SK-N-SH treated with all-trans-retinoic acid at 6 μM for 48 hours (cell line): Measurements from ENCODE around the gene ALDH16A1.

Experiments
- ATAC-seq: fragments of 200-7000 bp; cut with Tn5 transposase; 3 replicates; pipeline ENCODE4 v1.9.1; 2020; ENCODE audit warnings: mild to moderate bottlenecking, moderate library complexity
- ARNTL ChIP-seq: fragments of 450-650 bp; formaldehyde crosslinking; IDR thresholded peaks from 2 replicates; pipeline ENCODE4 v1.5.0; 2020; ENCODE audit warnings: low read depth, mild to moderate bottlenecking, moderate library complexity, borderline replicate concordance
- BACH2 ChIP-seq: fragments of 250-450 bp; sonication (Bioruptor Pico); IDR thresholded peaks from 2 replicates; pipeline ENCODE4 v1.9.0; 2021; ENCODE audit warnings: mild to moderate bottlenecking, borderline replicate concordance
- CREB5 ChIP-seq: fragments of 250-450 bp; sonication (Bioruptor Pico); IDR thresholded peaks from 2 replicates; pipeline ENCODE4 v1.5.1; 2020; ENCODE audit warnings: low read depth, mild to moderate bottlenecking, moderate library complexity
- CSDC2 ChIP-seq: fragments of 250-450 bp; sonication (Bioruptor Pico); IDR thresholded peaks from 2 replicates; pipeline ENCODE4 v1.5.0; 2020; ENCODE audit warnings: mild to moderate bottlenecking, moderate library complexity
- ESRRG ChIP-seq: fragments of 250-450 bp; sonication (Bioruptor Pico); IDR thresholded peaks from 2 replicates; pipeline ENCODE4 v1.6.1; 2021; ENCODE audit warnings: mild to moderate bottlenecking
- GLIS3 ChIP-seq: fragments of 250-450 bp; sonication (Bioruptor Pico); IDR thresholded peaks from 2 replicates; pipeline ENCODE4 v1.5.0; 2020; ENCODE audit warnings: mild to moderate bottlenecking, moderate library complexity
- ISL1 ChIP-seq: fragments of 250-450 bp; sonication (Bioruptor Pico); IDR thresholded peaks from 2 replicates; pipeline ENCODE4 v2.1.2; 2022; ENCODE audit warnings: mild to moderate bottlenecking, moderate library complexity
- OSR1 ChIP-seq: fragments of 250-450 bp; sonication (Bioruptor Pico); IDR thresholded peaks from 2 replicates; pipeline ENCODE4 v1.8.0; 2022; ENCODE audit warnings: moderate library complexity, mild to moderate bottlenecking, inconsistent platforms
- PATZ1 ChIP-seq: fragments of 250-450 bp; sonication (Bioruptor Pico); IDR thresholded peaks from 2 replicates; pipeline ENCODE4 v1.8.0; 2020; ENCODE audit warnings: mild to moderate bottlenecking, moderate library complexity, borderline replicate concordance
- POU6F1 ChIP-seq: fragments of 250-450 bp; sonication (Bioruptor Pico); IDR thresholded peaks from 2 replicates; pipeline ENCODE4 v1.8.0; 2021; ENCODE audit warnings: low read depth, mild to moderate bottlenecking, moderate library complexity, borderline replicate concordance
- PPARA ChIP-seq: fragments of 250-450 bp; sonication (Bioruptor Pico); IDR thresholded peaks from 2 replicates; pipeline ENCODE4 v1.5.0; 2020; ENCODE audit warnings: mild to moderate bottlenecking, borderline replicate concordance
- SNAI2 ChIP-seq: fragments of 250-450 bp; sonication (Bioruptor Pico); IDR thresholded peaks from 2 replicates; pipeline ENCODE4 v1.5.0; 2020; ENCODE audit warnings: mild to moderate bottlenecking, moderate library complexity
- TCF4 ChIP-seq: fragments of 250-450 bp; sonication (Bioruptor Pico); IDR thresholded peaks from 2 replicates; pipeline ENCODE4 v1.8.0; 2021; ENCODE audit warnings: mild to moderate bottlenecking, moderate library complexity, borderline replicate concordance
- TOX ChIP-seq: fragments of 250-450 bp; sonication (Bioruptor Pico); IDR thresholded peaks from 2 replicates; pipeline ENCODE4 v1.8.0; 2021; ENCODE audit warnings: mild to moderate bottlenecking, moderate library complexity, borderline replicate concordance
- TSHZ2 ChIP-seq: fragments of 250-450 bp; sonication (Bioruptor Pico); IDR thresholded peaks from 2 replicates; pipeline ENCODE4 v1.5.0; 2020; ENCODE audit warnings: mild to moderate bottlenecking, moderate library complexity
- ZC3H10 ChIP-seq: fragments of 250-450 bp; sonication (Bioruptor Pico); IDR thresholded peaks from 2 replicates; pipeline ENCODE4 v1.5.1; 2021; ENCODE audit warnings: mild to moderate bottlenecking, moderate library complexity
- ZFP3 ChIP-seq: fragments of 250-450 bp; sonication (Bioruptor Pico); IDR thresholded peaks from 2 replicates; pipeline ENCODE4 v1.5.0; 2020; ENCODE audit warnings: mild to moderate bottlenecking, moderate library complexity
- ZFP30 ChIP-seq: fragments of 450-650 bp; formaldehyde crosslinking; IDR thresholded peaks from 2 replicates; pipeline ENCODE4 v1.5.0; 2022; ENCODE audit warnings: mild to moderate bottlenecking, moderate library complexity
- ZNF565 ChIP-seq: fragments of 450-650 bp; formaldehyde crosslinking; conservative IDR thresholded peaks from 2 replicates; pipeline ENCODE4 v1.5.0; 2020; ENCODE audit warnings: low read depth, mild to moderate bottlenecking, moderate library complexity
- ZNF70 ChIP-seq: fragments of 450-650 bp; formaldehyde crosslinking; IDR thresholded peaks from 2 replicates; pipeline ENCODE4 v1.5.0; 2020; ENCODE audit warnings: mild to moderate bottlenecking, moderate library complexity
- ZNF8 ChIP-seq: fragments of 450-650 bp; formaldehyde crosslinking; IDR thresholded peaks from 2 replicates; pipeline ENCODE4 v1.5.0; 2020; ENCODE audit warnings: mild to moderate bottlenecking, moderate library complexity

ALDH16A1 gene

GRCh38 chr19:49513746-49514118 lies 60.7 kb downstream of the ALDH16A1 start:
- peak; percentile 20 for ATAC-seq
- no peak for TF ChIP-seq TOX (CRISPR knock-in tag)
- no peak for TF ChIP-seq GLIS3 (CRISPR knock-in tag)
- no peak for TF ChIP-seq ZNF565 (CRISPR knock-in tag)
- TF ChIP-seq TSHZ2 (CRISPR knock-in tag) = no peak
- TF ChIP-seq ZC3H10 = no peak
- TF ChIP-seq PATZ1 (CRISPR knock-in tag) = no peak
- no peak for TF ChIP-seq ZNF70 (CRISPR knock-in tag)
- TF ChIP-seq ZNF8 (CRISPR knock-in tag) = no peak
- no peak for TF ChIP-seq OSR1
- TF ChIP-seq CSDC2 (CRISPR knock-in tag) = no peak
- TF ChIP-seq ZFP30 (CRISPR knock-in tag) = no peak
- TF ChIP-seq CREB5 (CRISPR knock-in tag) = no peak
- TF ChIP-seq ARNTL (CRISPR knock-in tag) = no peak
- no peak for TF ChIP-seq ISL1 (CRISPR knock-in tag)
- no peak for TF ChIP-seq TCF4 (CRISPR knock-in tag)
- no peak for TF ChIP-seq ESRRG (CRISPR knock-in tag)
- TF ChIP-seq ZFP3 (CRISPR knock-in tag) = no peak
- TF ChIP-seq BACH2 (CRISPR knock-in tag) = no peak
- TF ChIP-seq POU6F1 (CRISPR knock-in tag) = no peak
- TF ChIP-seq PPARA (CRISPR knock-in tag) = no peak

GRCh38 chr19:49514151-49514550 lies 61.1 kb downstream of the ALDH16A1 start:
- ATAC-seq = no peak
- no peak for TF ChIP-seq TCF4 (CRISPR knock-in tag)
- TF ChIP-seq SNAI2 (CRISPR knock-in tag) = no peak
- no peak for TF ChIP-seq CREB5 (CRISPR knock-in tag)
- TF ChIP-seq TSHZ2 (CRISPR knock-in tag) = no peak
- no peak for TF ChIP-seq ESRRG (CRISPR knock-in tag)
- no peak for TF ChIP-seq ZC3H10
- TF ChIP-seq GLIS3 (CRISPR knock-in tag) = no peak
- no peak for TF ChIP-seq ZNF565 (CRISPR knock-in tag)
- TF ChIP-seq ZFP3 (CRISPR knock-in tag) = no peak
- no peak for TF ChIP-seq OSR1
- no peak for TF ChIP-seq BACH2 (CRISPR knock-in tag)
- no peak for TF ChIP-seq ARNTL (CRISPR knock-in tag)
- TF ChIP-seq TOX (CRISPR knock-in tag) = no peak
- no peak for TF ChIP-seq POU6F1 (CRISPR knock-in tag)
- TF ChIP-seq PATZ1 (CRISPR knock-in tag) = no peak
- no peak for TF ChIP-seq ISL1 (CRISPR knock-in tag)
